HG02852 (cell line): ENCODE results near the gene COP1.
A peak's percentile ranks its signal among the peaks of the same experiment; 100 is the strongest.
"Not testable (repeated sequence)": the region's sequence is repeated elsewhere in the genome, so short reads cannot be mapped to it uniquely, and the experiment has no call there.

Source experiments
- ATAC-seq: cut with Tn5 transposase; IDR thresholded peaks from one replicate; pipeline ENCODE4 v1.9.1; 2021; ENCODE audit warnings: mild to moderate bottlenecking, moderate library complexity; ENCODE audit not compliant: unreplicated experiment

COP1 gene

GRCh38 chr1:176206961-176207902 is at the start of gene COP1:
TSS of gene COP1 (minus strand) at chr1:176207286. CDS start at chr1:176206978, 308 bp downstream.
- peak; percentile 82 for ATAC-seq

DNA sequence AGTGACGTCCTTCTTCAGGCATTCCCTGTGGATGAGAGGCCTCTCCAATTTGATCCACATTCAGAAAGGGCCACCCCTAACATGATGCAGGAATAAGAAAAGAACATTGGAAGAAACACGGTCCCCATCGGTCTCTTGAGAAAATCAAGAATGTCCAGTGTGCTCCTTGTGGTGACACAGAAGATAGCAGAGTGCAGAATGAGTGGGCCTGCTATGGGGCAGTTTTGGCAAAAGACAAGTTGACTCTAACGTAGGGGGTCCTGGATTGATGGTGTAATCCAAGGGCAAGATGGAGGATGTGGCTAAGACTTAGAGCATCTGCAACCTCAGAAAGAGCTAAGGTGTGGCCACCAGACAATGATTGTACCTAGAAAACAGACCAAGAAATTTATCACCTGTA is 45.1 kb upstream of the COP1 start:
- no peak for ATAC-seq

DNA sequence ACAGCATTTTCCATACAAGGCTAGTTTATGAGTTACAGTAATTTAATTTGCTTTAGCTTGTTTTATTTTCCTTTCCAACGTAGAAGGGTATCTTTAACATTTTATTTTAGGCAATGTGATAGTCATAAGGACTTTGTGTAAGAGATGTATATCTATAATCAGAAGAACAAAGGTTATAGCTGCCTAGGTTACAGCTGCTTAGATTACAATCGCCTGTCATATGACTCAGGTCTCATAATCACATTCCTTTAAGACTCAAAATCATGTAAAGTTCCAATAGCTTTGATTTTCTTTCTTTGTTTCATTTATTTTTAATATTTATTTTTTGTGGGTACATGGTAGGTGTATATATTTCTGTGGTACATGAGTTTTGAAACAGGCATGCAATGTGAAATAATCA is 37.8 kb upstream of the COP1 start:
- no peak for ATAC-seq

DNA sequence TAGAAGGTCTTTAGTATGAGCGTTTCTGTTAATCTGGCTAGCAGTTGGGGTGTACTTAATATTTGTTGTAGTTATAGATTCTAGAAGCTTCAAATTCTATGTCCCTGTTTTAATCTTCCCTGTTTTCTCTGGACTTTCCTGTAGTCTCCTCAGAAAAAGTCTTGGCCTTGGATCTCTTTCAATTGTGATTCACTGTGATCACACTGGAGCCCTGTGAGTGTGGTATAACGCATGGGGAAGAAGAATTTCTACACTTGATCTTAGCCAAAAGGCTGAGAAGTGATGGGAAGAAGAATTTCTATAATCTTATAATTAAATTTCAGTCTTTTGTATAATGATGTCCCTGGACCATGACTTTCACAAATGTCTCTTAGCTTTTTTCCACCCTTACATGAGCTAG is 36.7 kb upstream of the COP1 start:
- ATAC-seq = no peak

DNA sequence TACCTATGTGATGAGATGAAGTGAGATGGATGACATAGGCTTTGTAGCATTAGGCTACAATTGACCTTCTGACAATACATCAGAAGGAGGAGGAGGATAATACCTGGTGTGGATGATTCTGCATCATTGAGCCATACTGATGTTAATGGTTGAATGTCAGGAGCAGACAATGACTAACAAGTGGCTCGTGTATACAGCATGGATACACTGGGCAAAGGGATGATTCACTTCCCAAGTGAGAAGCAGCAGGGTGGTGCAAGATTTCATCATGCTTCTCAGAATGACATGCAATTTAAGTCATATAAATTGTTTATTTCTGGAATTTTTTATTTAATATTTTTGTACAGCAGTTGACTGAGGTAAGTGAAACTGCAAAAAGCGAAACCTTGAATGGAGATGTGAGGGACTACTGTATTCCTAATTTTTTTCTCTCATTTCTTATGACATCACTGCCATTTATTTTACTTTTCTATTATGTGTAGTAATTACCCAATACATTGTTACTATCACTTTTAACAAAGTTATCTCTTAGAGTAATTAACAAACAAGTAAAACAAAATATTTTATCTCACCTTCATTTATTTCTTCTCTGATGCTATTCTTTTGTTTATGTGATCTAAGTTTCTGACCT is 34.4 kb upstream of the COP1 start:
- ATAC-seq = no peak

DNA sequence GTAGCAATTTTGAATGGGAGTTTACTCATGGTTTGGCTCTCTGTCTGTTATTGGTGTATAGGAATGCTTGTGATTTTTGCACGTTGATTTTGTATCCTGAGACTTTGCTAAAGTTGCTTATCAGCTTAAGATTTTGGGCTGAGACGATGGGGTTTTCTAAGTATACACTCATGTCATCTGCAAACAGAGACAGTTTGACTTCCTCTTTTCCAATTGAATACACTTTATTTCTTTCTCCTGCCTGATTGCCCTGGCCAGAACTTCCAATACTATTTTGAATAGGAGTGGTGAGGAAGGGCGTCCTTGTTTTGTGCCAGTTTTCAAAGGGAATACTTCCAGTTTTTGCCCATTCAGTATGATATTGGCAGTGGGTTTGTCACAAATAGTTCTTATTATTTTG is 26.6 kb upstream of the COP1 start:
- ATAC-seq = not testable (repeated sequence)

GRCh38 chr1:176227579-176227978 is 20.5 kb upstream of the COP1 start:
- no peak for ATAC-seq

GRCh38 chr1:176225911-176226310 is 18.8 kb upstream of the COP1 start:
- ATAC-seq = no peak

- no peak for ATAC-seq
Measured at GRCh38 chr1:176225479-176225875, 18.4 kb upstream of the COP1 start.

DNA sequence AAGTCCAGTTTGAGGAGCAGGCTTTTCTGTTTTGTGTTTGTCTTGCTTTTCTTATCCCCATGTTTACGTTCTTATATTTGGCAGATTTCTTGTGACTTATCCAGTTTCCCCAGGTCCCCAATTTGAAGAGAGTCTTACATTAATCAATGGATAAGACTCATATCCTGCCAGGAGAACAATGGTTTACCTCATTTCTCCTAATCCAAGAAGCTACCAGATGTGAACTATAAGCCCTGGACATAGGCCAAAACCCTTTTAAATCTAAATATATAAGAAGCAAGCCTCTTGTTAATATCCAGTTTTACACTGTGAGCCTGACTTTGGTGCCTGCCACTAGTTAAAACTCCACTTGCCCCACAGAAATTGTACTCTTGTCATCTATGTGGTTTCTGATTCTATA is 15.1 kb upstream of the COP1 start:
- ATAC-seq = no peak

DNA sequence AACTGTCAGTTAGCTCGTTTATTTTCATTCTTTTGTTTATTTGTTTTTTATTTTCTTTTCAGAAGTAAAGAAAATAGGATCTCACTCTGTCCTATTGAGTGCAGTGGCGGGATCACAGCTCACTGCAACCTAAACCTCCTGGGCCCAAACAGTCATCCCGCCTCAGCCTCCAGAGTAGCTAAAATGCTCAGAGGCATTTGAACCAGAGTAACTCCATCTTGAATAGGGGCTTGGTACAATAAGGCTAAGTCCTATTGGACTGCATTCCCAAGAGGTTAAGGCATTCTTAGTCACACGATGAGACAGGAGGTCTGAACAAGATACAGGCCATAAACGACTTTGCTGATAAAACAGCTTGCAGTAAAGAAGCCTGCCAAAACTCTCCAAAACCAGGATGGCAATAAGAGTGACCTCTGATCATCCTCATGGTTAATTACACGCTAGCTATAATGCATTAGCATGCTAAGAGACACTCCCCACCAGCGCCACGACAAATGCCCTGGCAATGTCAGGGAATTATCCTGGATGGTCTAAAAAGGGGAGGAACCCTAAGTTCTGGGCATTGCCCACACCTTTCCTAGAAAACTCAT is 13.1 kb upstream of the COP1 start:
- no peak for ATAC-seq

DNA sequence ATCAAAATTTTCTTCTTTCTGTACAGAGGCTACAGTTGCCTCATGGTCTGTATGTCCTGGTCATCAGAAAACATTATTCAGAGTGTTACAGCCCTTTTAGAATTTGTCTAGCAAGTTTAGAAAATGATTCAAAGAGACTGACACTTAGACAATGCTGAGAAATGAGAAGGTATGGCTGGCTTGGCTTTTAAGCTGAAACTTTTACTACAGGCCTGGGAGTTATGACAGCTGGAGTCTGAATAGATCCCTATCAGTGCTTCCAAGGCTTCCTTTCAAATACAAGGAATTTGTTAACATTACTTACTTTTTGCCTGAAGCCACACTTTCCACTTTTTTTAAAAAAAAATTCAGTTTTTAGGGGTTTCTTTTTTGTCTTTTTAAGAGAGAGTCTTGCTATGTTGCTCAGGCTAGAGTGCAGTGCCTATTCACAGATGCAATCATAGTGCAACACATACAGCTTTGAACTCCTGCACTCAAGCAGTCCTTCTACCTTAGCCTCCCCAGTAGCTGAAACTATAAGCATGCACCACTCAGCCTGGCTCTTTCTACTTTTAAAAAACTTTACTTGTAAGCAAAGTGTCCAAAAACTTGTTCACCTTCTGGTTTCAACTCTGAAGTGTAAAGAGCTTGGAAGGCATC is 10.5 kb upstream of the COP1 start:
- no peak for ATAC-seq

DNA sequence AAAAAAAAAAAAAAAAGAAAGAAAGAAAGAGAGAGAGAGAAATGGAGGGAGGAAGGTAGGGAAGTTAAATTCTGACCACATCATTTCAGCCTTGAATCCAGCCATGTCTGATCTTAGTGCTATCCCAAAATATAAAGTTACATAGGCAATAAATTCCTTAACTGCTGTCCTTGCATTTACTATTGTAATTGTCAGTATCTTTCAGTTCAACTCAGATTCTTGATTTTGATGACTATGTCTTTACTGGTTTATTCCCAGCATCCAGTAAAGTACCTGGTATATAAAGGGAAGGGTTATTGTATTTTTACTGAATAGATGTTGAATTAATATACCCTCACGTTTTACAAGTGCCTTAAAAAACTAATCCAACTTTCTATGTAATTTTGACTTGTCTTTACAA is 8.9 kb upstream of the COP1 start:
- no peak for ATAC-seq

DNA sequence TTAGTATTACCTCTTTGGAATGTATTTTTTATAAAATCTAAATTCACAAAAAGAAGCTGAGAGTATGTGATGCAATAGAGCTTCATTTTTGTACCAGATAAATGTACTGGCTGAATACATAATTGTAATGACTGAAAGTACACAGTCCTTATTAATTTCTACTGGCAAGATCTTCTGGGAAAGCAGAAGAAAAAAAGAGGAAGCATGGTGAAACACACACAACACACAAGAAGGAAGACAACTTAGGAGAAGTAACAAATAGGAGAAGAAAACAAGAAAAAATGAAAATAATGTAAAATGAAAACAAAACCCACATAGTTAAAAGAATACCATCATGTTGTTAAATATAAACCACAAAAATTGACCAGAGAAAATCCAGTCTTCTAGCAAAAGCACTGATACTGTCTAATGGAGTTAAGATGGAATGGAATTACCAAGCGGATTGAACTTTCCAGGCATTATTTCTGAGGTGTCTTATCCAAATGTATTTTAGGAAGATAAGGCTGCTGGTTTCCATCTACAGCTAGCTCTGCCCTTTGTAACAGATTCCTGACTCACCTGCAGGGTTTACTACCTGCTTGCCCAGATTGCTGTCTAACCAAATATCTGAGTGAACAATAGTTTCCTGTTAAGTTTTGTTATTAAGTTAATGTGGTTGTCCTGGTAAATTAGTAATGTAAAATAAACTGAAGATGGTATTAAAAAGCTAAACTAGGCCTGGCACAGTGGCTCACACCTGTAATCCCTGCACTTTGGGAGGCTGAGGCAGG is 4.5 kb upstream of the COP1 start:
- no peak for ATAC-seq

DNA sequence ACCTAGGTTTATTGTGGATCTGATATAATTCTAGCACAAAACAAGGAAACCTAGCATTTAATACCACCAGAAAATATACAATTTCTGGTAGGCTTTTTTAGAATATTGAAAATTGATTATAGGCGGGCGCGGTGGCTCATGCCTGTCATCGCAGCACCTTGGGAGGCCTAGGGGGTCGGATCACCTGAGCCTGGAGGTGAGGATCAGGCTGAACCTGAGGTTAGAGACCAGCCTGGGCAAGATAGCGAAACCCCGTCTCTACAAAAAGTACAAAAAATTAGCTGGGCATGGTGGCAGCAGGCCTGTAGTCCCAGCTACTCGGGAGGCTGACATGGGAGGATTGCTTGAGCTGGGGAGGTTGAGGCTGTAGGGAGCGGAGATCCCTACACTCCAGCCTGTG is 948 bp upstream of the COP1 start:
- ATAC-seq = no peak

GRCh38 chr1:176206006-176206960 is 803 bp downstream of the COP1 start:
- ATAC-seq = peak; percentile 28

DNA sequence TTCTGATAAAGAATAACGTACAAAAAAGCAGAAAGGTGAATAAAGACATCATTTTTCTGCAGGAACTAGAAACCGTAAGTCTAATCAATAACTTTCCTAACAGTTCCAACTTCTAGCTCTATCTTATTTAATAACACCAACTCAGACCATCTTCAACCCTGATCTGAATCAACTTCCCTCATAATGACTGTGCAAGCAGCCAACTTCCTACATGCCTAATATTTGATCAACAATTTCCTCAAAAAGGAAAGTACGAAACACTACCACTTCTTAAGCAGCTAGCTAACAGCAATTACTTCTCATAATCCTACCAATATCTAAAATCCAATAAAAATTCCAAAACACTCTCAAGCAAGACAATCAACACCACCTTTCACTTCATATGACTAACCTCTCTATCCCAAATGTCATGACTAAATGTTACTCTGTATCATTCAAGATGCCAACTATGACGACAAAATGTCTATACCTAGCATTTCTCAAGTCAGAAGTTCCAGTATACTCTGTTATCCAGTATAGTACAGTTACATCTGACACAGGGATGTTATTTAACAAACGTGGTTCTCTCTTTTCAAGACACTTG is 1.7 kb downstream of the COP1 start:
- ATAC-seq = no peak

- ATAC-seq = not testable (repeated sequence)
Measured at GRCh38 chr1:176204655-176205054, 2.4 kb downstream of the COP1 start.

DNA sequence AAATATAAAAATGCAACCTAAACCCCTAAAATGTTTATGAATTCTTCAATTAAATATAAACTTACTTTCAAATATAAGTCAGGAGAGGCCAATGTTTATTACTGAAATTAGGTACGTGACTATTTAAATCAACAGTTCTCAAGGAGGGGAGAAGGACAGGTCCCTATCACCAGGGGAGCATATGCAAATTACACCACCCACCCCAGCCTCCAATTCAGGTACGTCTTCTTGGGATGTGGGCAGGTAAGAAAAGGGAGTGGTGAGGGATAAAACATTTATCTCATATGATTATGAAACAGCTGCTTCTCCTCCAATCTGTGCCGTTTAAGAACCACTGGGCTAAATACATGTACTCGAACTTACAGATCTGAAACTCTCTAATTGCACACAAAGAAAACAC is 3.4 kb downstream of the COP1 start:
- no peak for ATAC-seq
